ENCODE measurements around the gene FOSL1.

FOSL1 gene

GRCh38 chr11:65900125-65900898, at the start of gene FOSL1:
Gene FOSL1, minus strand, starts transcription at chr11:65900388. Its CDS starts 49 bp downstream, at chr11:65900339.
- peak; percentile 46 for DNase-seq

- DNase-seq: no peak
These were observed 47.5 kb upstream of the FOSL1 start for GRCh38 chr11:65947603-65948125.

- DNase-seq: no peak
These were observed 46.9 kb upstream of the FOSL1 start for GRCh38 chr11:65947133-65947532.

- DNase-seq: no peak
These were observed 46.5 kb upstream of the FOSL1 start for GRCh38 chr11:65946655-65947054.

- DNase-seq: no peak
These were observed 45.9 kb upstream of the FOSL1 start for GRCh38 chr11:65945941-65946558.

- DNase-seq: no peak
These were observed 45.3 kb upstream of the FOSL1 start, which contains the start of gene TSGA10IP for GRCh38 chr11:65945430-65945911. Gene TSGA10IP, plus strand, starts transcription at chr11:65945480. Its CDS starts 196 bp downstream, at chr11:65945676.

- DNase-seq: no peak
These were observed 44.6 kb upstream of the FOSL1 start for GRCh38 chr11:65944767-65945166.

- DNase-seq: no peak
These were observed 44.0 kb upstream of the FOSL1 start for GRCh38 chr11:65944191-65944590.

- no peak for DNase-seq
These were observed 42.3 kb upstream of the FOSL1 start for GRCh38 chr11:65942531-65942930.

- no peak for DNase-seq
These were observed 41.6 kb upstream of the FOSL1 start for GRCh38 chr11:65941720-65942310.

GRCh38 chr11:65937766-65938165, 37.6 kb upstream of the FOSL1 start:
- no peak for DNase-seq

GRCh38 chr11:65934014-65934413, 33.8 kb upstream of the FOSL1 start:
- DNase-seq: peak; percentile 89

GRCh38 chr11:65932558-65932919, 32.4 kb upstream of the FOSL1 start:
- no peak for DNase-seq

- no peak for DNase-seq
These were observed 31.8 kb upstream of the FOSL1 start for GRCh38 chr11:65931773-65932557.

- DNase-seq: no peak
These were observed 28.5 kb upstream of the FOSL1 start for GRCh38 chr11:65928667-65929066.

GRCh38 chr11:65927904-65928397, 27.8 kb upstream of the FOSL1 start:
- no peak for DNase-seq

- no peak for DNase-seq
These were observed 25.2 kb upstream of the FOSL1 start for GRCh38 chr11:65925397-65925796.

- no peak for DNase-seq
These were observed 22.4 kb upstream of the FOSL1 start for GRCh38 chr11:65922565-65922964.

GRCh38 chr11:65921876-65922275, 21.7 kb upstream of the FOSL1 start:
- DNase-seq: no peak

GRCh38 chr11:65921033-65921555, 20.9 kb upstream of the FOSL1 start:
- no peak for DNase-seq

- DNase-seq: no peak
These were observed 20.2 kb upstream of the FOSL1 start for GRCh38 chr11:65920372-65920802.
